HCT116 (cell line): ENCODE results near the gene PTGES2. TPM values are rescaled to one million over a fixed set of nuclear protein-coding genes. Genes with fewer than 3 reads are reported as not detected.

Source experiments
- ATAC-seq: fragments of 200-7000 bp; cut with Tn5 transposase; 2 replicates; pipeline ENCODE4 v1.9.1; 2020; ENCODE audit warnings: mild to moderate bottlenecking, moderate library complexity
- BruUV-seq: library from RNA; stranded (reverse); fragments of 400-500 nt; replicated peaks from 2 replicates; lab custom pipeline; 2021; lab: Mats Ljungman, UMichigan
- CTCF ChIA-PET: fragments of 300-600 bp; sonication (Branson Sonifier 250); formaldehyde crosslinking; loops from one replicate; lab custom pipeline; 2021; ENCODE audit warnings: antibody characterized with exemption; lab: Charles Lee
- POLR2A ChIA-PET: fragments of 300-600, 350-600 bp; sonication (Branson Sonifier 250); formaldehyde crosslinking; loops from one replicate; lab custom pipeline; 2021; ENCODE audit warnings: antibody characterized with exemption; lab: Charles Lee
- RAD21 ChIA-PET, 2 experiments: fragments of 300-600 bp; sonication (Branson Sonifier 250); formaldehyde crosslinking; loops; one replicate each; lab custom pipeline; 2023; ENCODE audit warnings: low total read pairs in 2 of 2; ENCODE audit not compliant: uncharacterized antibody in 2 of 2, unreplicated experiment in 2 of 2, low non-redundant PET in 1 of 2; lab: Charles Lee
- DNase-seq: peaks from one replicate; pipeline ENCODE4 v3.0.0-alpha.2; 2010; ENCODE audit warnings: low read depth, low spot score
- H2AFZ ChIP-seq: fragments of 200-600 bp; shearing (Covaris generic), sonication (generic); 2 replicates; pipeline ENCODE4 v1.6.1; 2017; ENCODE audit warnings: low read depth, mixed run types, mixed read lengths, antibody characterized with exemption, low read length; ENCODE audit not compliant: poor library complexity, severe bottlenecking
- H3K27ac ChIP-seq: 2 replicates; pipeline ENCODE4 v1.5.1; 2012; ENCODE audit warnings: low read depth, low read length
- H3K27me3 ChIP-seq: fragments of 200-600 bp; sonication (generic); 2 replicates; pipeline ENCODE4 v1.6.1; 2016; ENCODE audit warnings: mixed run types, low read length, mixed read lengths; ENCODE audit not compliant: insufficient read depth
- H3K36me3 ChIP-seq, 2 experiments: fragments of 200-500 bp in 1 of 2; fragments of 200-600 bp in 1 of 2; sonication (Bioruptor generic) in 1 of 2; sonication (generic) in 1 of 2; 2 replicates each; pipeline versions ENCODE4 v1.5.1 to v1.6.1; 2014 to 2016; ENCODE audit warnings: low read length in 2 of 2, inconsistent platforms in 1 of 2, mixed read lengths in 1 of 2, mixed run types in 1 of 2; ENCODE audit not compliant: insufficient read depth in 2 of 2, control insufficient read depth in 1 of 2
- H3K4me1 ChIP-seq, 2 experiments: fragments of 200-600 bp in 1 of 2; sonication (generic) in 1 of 2; 2 replicates each; pipeline versions ENCODE4 v1.5.1 to v1.6.1; 2012 to 2017; ENCODE audit warnings: low read length in 2 of 2, inconsistent platforms in 1 of 2, mild to moderate bottlenecking in 1 of 2, mixed read lengths in 1 of 2, mixed run types in 1 of 2, moderate library complexity in 1 of 2; ENCODE audit not compliant: insufficient read depth in 2 of 2, control insufficient read depth in 1 of 2
- H3K4me2 ChIP-seq: fragments of 200-600 bp; sonication (generic); 2 replicates; pipeline ENCODE4 v1.6.1; 2017; ENCODE audit warnings: mixed run types, low read length, mixed read lengths
- H3K4me3 ChIP-seq, 2 experiments: fragments of 200-600 bp in 1 of 2; sonication (generic) in 1 of 2; replicated peaks in 1 of 2; 2 replicates each; pipeline ENCODE4 v1.5.1; 2011 to 2016; ENCODE audit warnings: low read length in 2 of 2, control low read depth in 1 of 2, low read depth in 1 of 2, mild to moderate bottlenecking in 1 of 2, mixed read lengths in 1 of 2, mixed run types in 1 of 2
- H3K79me2 ChIP-seq: fragments of 200-600 bp; sonication (generic); 2 replicates; pipeline ENCODE4 v1.6.1; 2017; ENCODE audit warnings: mild to moderate bottlenecking, mixed run types, low read length, moderate library complexity, mixed read lengths; ENCODE audit not compliant: insufficient read depth
- H3K9ac ChIP-seq: fragments of 200-600 bp; sonication (generic); 2 replicates; pipeline ENCODE4 v1.6.1; 2016; ENCODE audit warnings: low read length, mixed read lengths
- H3K9me2 ChIP-seq: fragments of 200-600 bp; sonication (generic), shearing (Covaris generic); 2 replicates; pipeline ENCODE4 v1.6.1; 2017; ENCODE audit warnings: mixed run types, mild to moderate bottlenecking, moderate library complexity; ENCODE audit not compliant: insufficient read depth
- H3K9me3 ChIP-seq, 2 experiments: fragments of 200-500 bp in 1 of 2; fragments of 200-600 bp in 1 of 2; sonication (Bioruptor generic) in 1 of 2; sonication (generic) in 1 of 2; 2 replicates each; pipeline ENCODE4 v1.6.1; 2014 to 2017; ENCODE audit warnings: low read length in 2 of 2, mixed read lengths in 2 of 2, inconsistent platforms in 1 of 2, low read depth in 1 of 2, mild to moderate bottlenecking in 1 of 2, mixed run types in 1 of 2, moderate library complexity in 1 of 2; ENCODE audit not compliant: control insufficient read depth in 1 of 2, insufficient read depth in 1 of 2
- H4K20me1 ChIP-seq: fragments of 200-600 bp; sonication (generic), shearing (Covaris generic); 2 replicates; pipeline ENCODE4 v1.6.1; 2017; ENCODE audit warnings: mixed run types, mild to moderate bottlenecking, moderate library complexity; ENCODE audit not compliant: insufficient read depth
- CEBPB ChIP-seq: IDR thresholded peaks from 2 replicates; pipeline ENCODE4 v1.6.1; 2012; ENCODE audit warnings: low read depth
- ELF1 ChIP-seq: IDR thresholded peaks from 2 replicates; pipeline ENCODE4 v1.6.1; 2012; ENCODE audit warnings: low read depth, borderline replicate concordance
- EZH2 ChIP-seq: fragments of 200-600 bp; sonication (generic); IDR thresholded peaks from 2 replicates; pipeline ENCODE4 v1.6.1; 2017; ENCODE audit warnings: antibody characterized with exemption, mixed run types
- EZH2phosphoT487 ChIP-seq: fragments of 200-600 bp; IDR thresholded peaks from 2 replicates; pipeline ENCODE4 v1.6.1; 2018; ENCODE audit warnings: antibody characterized with exemption, borderline replicate concordance
- JUND ChIP-seq: IDR thresholded peaks from 2 replicates; pipeline ENCODE4 v1.6.1; 2012
- POLR2A ChIP-seq: IDR thresholded peaks from 2 replicates; pipeline ENCODE4 v1.7.0; 2011; ENCODE audit warnings: borderline replicate concordance; ENCODE audit not compliant: insufficient read depth, insufficient read length; ENCODE audit errors: extremely low read depth
- POLR2AphosphoS5 ChIP-seq: IDR thresholded peaks from 2 replicates; pipeline ENCODE4 v1.6.1; 2011; ENCODE audit warnings: mild to moderate bottlenecking, low read depth, low read length, moderate library complexity
- RAD21 ChIP-seq: IDR thresholded peaks from 2 replicates; pipeline ENCODE4 v1.6.1; 2012; ENCODE audit warnings: low read depth, mild to moderate bottlenecking
- SP1 ChIP-seq: IDR thresholded peaks from 2 replicates; pipeline ENCODE4 v1.6.1; 2012; ENCODE audit warnings: low read depth
- SRF ChIP-seq: IDR thresholded peaks from 2 replicates; pipeline ENCODE4 v1.6.1; 2012; ENCODE audit warnings: low read depth
- TCF7L2 ChIP-seq: IDR thresholded peaks from 2 replicates; pipeline ENCODE4 v1.7.0; 2011; ENCODE audit warnings: borderline replicate concordance, inconsistent platforms; ENCODE audit not compliant: insufficient read depth, insufficient read length; ENCODE audit errors: extremely low read depth
- ZNF274 ChIP-seq: fragments of 200-500 bp; sonication (Bioruptor generic); IDR thresholded peaks from 2 replicates; pipeline ENCODE4 v1.6.1; 2014; ENCODE audit warnings: mild to moderate bottlenecking, low read depth, low read length, inconsistent platforms
- intact Hi-C: fragments of 100-400 bp; cut with micrococcal nuclease; formaldehyde crosslinking; loops from 2 replicates; pipeline ENCODE4 v1.10.0; 2022
- total RNA-seq: library from RNA; stranded (reverse); gene quantifications from one replicate; pipeline ENCODE4 v1.2.1, GENCODE V29; 2021; ENCODE audit not compliant: unreplicated experiment
- TF ChIP-seq, protein P1 (sequence below): IDR thresholded peaks from 2 replicates; pipeline ENCODE4 v1.6.1; 2012
- TF ChIP-seq, protein P2 (sequence below), 3 experiments: fragments of 200-600 bp in 1 of 3; sonication (generic) in 1 of 3; IDR thresholded peaks in 2 of 3; conservative IDR thresholded peaks in 1 of 3; 2 replicates each; pipeline ENCODE4 v1.5.1; 2012 to 2017; ENCODE audit warnings: low read depth in 2 of 3, low read length in 2 of 3, antibody characterized with exemption in 1 of 3, borderline replicate concordance in 1 of 3, control low read depth in 1 of 3, mild to moderate bottlenecking in 1 of 3, mixed read lengths in 1 of 3, mixed run types in 1 of 3, moderate library complexity in 1 of 3; ENCODE audit not compliant: insufficient read depth in 1 of 3

The PTGES2 gene
- total RNA-seq, 1 experiment from 2014 or later: 148 TPM

DNA sequence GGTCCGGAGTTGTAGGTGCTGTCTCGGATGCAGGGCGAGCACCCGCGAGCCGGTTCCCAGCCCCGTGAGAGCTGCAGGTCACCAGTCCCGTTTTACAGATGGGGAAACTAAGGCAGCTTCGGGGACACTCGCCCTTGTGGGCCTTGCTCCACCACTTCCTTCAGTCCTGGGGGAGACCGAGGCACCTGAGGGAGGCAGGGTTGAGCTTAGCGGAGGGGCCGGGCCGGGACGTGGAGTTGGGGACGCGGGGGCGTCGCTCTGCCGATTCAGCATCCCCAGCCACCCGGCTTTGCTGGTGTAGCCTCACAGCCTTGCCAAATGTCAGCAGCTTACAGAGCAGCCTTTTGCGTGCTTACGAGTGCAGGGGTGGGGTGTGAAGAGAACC is 33.1 kb upstream of the PTGES2 start:
- Histone ChIP-seq H3K27ac (peak overlapping the region; percentile 74), H4K20me1 (no peaks in the 10 kb centered on the region), H3K27me3 (no peaks in the 10 kb centered on the region), H3K4me1 (peaks cover 0 to 17% of the 10 kb centered on the region in 2 experiments; a peak in 2 of 4 replicates), H3K9me3 (no peaks in the 10 kb centered on the region), H3K9ac (peak overlapping the region; percentile 96), H3K79me2 (peaks cover 13% of the 10 kb centered on the region), H3K9me2 (no peaks in the 10 kb centered on the region), H3K4me3 (peak overlapping the region; percentile 91 to 99), H2AFZ (no peak overlapping the region), H3K36me3 (peaks cover 0 to 4% of the 10 kb centered on the region in 2 experiments; a peak in 1 of 4 replicates), H3K4me2 (peak overlapping the region; percentile 96)
- no peak for DNase-seq
- ChIA-PET POLR2A (interaction anchor here (0.7 to 1.8 kb wide), 7 partner anchors 9 to 39 kb away, joined by 3 to 7 read pairs (median 5); no protein-coding TSS in a partner anchor), RAD21 (no interaction called here), CTCF (interaction anchor here (0.6 to 4.0 kb wide), 3 partner anchors 10 to 261 kb away, joined by 3 to 19 read pairs (median 6); no protein-coding TSS in a partner anchor)
- intact Hi-C loops: no loop called here
- ATAC-seq: peak; percentile 0; the same call in 1 of the 2 replicates
- no peak for TF ChIP-seq POLR2A
- no peak for TF ChIP-seq EZH2
- TF ChIP-seq ELF1: no peak
- TF ChIP-seq JUND: no peak
- TF ChIP-seq SP1: no peak
- TF ChIP-seq, protein P1, sequence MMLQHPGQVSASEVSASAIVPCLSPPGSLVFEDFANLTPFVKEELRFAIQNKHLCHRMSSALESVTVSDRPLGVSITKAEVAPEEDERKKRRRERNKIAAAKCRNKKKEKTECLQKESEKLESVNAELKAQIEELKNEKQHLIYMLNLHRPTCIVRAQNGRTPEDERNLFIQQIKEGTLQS: no peak
- no peak for TF ChIP-seq RAD21
- no peak for TF ChIP-seq SRF
- TSS peak; percentile 75 for BruUV-seq

DNA sequence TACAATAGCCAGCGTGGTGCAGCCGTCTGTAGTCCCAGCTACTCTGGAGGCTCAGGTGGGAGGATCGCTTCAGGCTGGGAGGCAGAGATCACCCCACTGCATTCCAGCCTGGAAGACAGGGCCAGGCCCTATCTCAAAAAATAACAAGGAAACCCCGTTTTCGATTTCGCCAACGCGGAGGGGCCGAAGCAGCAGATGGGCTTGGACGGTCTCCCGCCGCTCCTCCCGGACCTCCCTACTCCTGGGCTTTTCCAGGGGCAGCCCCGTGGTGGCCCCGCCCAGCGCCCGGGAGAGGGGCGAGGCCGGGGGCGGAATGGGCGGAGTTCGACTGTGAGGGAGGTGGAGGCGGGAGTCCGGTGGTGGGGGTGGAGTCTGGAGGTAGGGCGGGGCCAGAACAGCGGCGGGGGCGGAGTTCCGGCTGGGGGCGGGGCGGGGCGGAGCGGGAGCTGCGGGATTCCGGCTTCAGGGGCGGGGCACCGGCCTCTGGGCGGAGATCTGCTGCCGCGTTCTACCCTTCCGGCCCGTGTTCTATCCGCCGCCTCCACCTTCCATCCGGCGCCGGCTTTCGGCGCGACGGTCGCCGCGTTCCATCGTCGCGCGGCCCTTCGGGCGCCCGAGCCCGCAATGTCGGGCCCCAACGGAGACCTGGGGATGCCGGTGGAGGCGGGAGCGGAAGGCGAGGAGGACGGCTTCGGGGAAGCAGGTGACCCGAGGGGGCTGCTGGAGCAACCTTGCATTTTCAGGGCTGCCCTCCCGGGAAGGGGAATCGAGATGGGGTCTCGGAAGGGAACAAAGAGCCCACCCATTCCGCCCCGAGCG is 32.5 kb upstream of the PTGES2 start, which contains the start of gene BBLN:
Gene BBLN (plus strand): TSS at position 482 of the 819 bp plus-strand sequence. CDS start 143 bp downstream, at position 625.
- RAD21 ChIA-PET: no interaction called here
- Histone ChIP-seq H3K4me2 (peak within 1 kb of the TSS; percentile 99), H4K20me1 (no peaks in the 10 kb centered on the region), H3K36me3 (peaks cover 0 to 4% of the 10 kb centered on the region in 2 experiments; a peak in 1 of 4 replicates), H3K9me3 (no peaks in the 10 kb centered on the region), H3K9me2 (no peaks in the 10 kb centered on the region), H3K27ac (peak within 1 kb of the TSS; percentile 97), H3K9ac (peak within 1 kb of the TSS; percentile 96), H3K79me2 (peaks cover 13% of the 10 kb centered on the region), H3K27me3 (no peaks in the 10 kb centered on the region), H3K4me3 (peak within 1 kb of the TSS; percentile 91 to 99), H2AFZ (peak within 1 kb of the TSS; percentile 7), H3K4me1 (peaks cover 0 to 17% of the 10 kb centered on the region in 2 experiments; a peak in 2 of 4 replicates)
- POLR2A ChIA-PET: interaction anchor here (0.6 to 1.8 kb wide), 8 partner anchors 9 to 146 kb away, joined by 3 to 7 read pairs (median 4); no protein-coding TSS in a partner anchor
- DNase-seq (peak; percentile 88), ATAC-seq (peak; percentile 91)
- intact Hi-C loops: no loop called here
- no TSS peak for BruUV-seq
- CTCF ChIA-PET: interaction anchor here (0.6 to 4.0 kb wide), 7 partner anchors 9 to 260 kb away, joined by 3 to 19 read pairs (median 4); no protein-coding TSS in a partner anchor
- no peak for TF ChIP-seq EZH2
- no peak for TF ChIP-seq ELF1
- no peak for TF ChIP-seq SRF
- TF ChIP-seq JUND: no peak
- no peak for TF ChIP-seq CEBPB
- TF ChIP-seq TCF7L2: no peak
- TF ChIP-seq EZH2phosphoT487: no peak
- TF ChIP-seq, protein P2, sequence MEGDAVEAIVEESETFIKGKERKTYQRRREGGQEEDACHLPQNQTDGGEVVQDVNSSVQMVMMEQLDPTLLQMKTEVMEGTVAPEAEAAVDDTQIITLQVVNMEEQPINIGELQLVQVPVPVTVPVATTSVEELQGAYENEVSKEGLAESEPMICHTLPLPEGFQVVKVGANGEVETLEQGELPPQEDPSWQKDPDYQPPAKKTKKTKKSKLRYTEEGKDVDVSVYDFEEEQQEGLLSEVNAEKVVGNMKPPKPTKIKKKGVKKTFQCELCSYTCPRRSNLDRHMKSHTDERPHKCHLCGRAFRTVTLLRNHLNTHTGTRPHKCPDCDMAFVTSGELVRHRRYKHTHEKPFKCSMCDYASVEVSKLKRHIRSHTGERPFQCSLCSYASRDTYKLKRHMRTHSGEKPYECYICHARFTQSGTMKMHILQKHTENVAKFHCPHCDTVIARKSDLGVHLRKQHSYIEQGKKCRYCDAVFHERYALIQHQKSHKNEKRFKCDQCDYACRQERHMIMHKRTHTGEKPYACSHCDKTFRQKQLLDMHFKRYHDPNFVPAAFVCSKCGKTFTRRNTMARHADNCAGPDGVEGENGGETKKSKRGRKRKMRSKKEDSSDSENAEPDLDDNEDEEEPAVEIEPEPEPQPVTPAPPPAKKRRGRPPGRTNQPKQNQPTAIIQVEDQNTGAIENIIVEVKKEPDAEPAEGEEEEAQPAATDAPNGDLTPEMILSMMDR (IDR thresholded peaks at IDR 0.05 in 2 of 3, conservative IDR thresholded peaks at IDR 0.05 in 1 of 3; ENCODE audit: borderline replicate concordance in 1 of 3, insufficient read depth in 1 of 3, low read depth in 2 of 3, low read length in 2 of 3): no peak
- TF ChIP-seq ZNF274: no peak
- TF ChIP-seq POLR2A: peak; percentile 89
- no peak for TF ChIP-seq SP1
- peak; percentile 93 for TF ChIP-seq POLR2AphosphoS5
